Amniotic epithelial cell (primary cell): Measurements from ENCODE around the gene UHMK1.
"Not testable (repeated sequence)": the region's sequence is repeated elsewhere in the genome, so short reads cannot be mapped to it uniquely, and the experiment has no call there.

Source experiments
- DNase-seq: peaks from one replicate; pipeline ENCODE4 v3.0.0-alpha.2; 2010; ENCODE audit warnings: low read depth

The UHMK1 gene

GRCh38 chr1:162497723-162498495, at the start of gene UHMK1:
Gene UHMK1, plus strand, starts transcription at chr1:162497818. Its CDS starts 183 bp downstream, at chr1:162498001.
- DNase-seq: peak; percentile 87

- not testable (repeated sequence) for DNase-seq
Measured at GRCh38 chr1:162454361-162454760, 43.3 kb upstream of the UHMK1 start.

- no peak for DNase-seq
Measured at GRCh38 chr1:162456323-162456722, 41.3 kb upstream of the UHMK1 start.

- DNase-seq: no peak
Measured at GRCh38 chr1:162458236-162458635, 39.4 kb upstream of the UHMK1 start.

GRCh38 chr1:162462425-162462824, 35.2 kb upstream of the UHMK1 start:
- not testable (repeated sequence) for DNase-seq

GRCh38 chr1:162463021-162463420, 34.6 kb upstream of the UHMK1 start:
- no peak for DNase-seq

GRCh38 chr1:162466797-162467196, 30.8 kb upstream of the UHMK1 start:
- DNase-seq: no peak

GRCh38 chr1:162470216-162470615, 27.4 kb upstream of the UHMK1 start:
- peak; percentile 74 for DNase-seq

- no peak for DNase-seq
Measured at GRCh38 chr1:162471290-162471853, 26.2 kb upstream of the UHMK1 start.

- DNase-seq: no peak
Measured at GRCh38 chr1:162475089-162475488, 22.5 kb upstream of the UHMK1 start.

GRCh38 chr1:162475539-162476185, 22.0 kb upstream of the UHMK1 start:
- DNase-seq: no peak

- peak; percentile 10 for DNase-seq
Measured at GRCh38 chr1:162476620-162477019, 21.0 kb upstream of the UHMK1 start.

GRCh38 chr1:162485236-162485635, 12.4 kb upstream of the UHMK1 start:
- DNase-seq: peak; percentile 53

GRCh38 chr1:162487241-162487640, 10.4 kb upstream of the UHMK1 start:
- DNase-seq: no peak

- no peak for DNase-seq
Measured at GRCh38 chr1:162488219-162488618, 9.4 kb upstream of the UHMK1 start.

- DNase-seq: not testable (repeated sequence)
Measured at GRCh38 chr1:162495531-162496233, 1.9 kb upstream of the UHMK1 start.

- DNase-seq: no peak
Measured at GRCh38 chr1:162497104-162497722, 405 bp upstream of the UHMK1 start.

- DNase-seq: peak; percentile 7
Measured at GRCh38 chr1:162498496-162498810, 835 bp downstream of the UHMK1 start.

GRCh38 chr1:162500805-162501204, 3.2 kb downstream of the UHMK1 start:
- DNase-seq: peak; percentile 62

- no peak for DNase-seq
Measured at GRCh38 chr1:162502077-162502476, 4.5 kb downstream of the UHMK1 start.

- peak; percentile 52 for DNase-seq
Measured at GRCh38 chr1:162502928-162503327, 5.3 kb downstream of the UHMK1 start.

GRCh38 chr1:162527314-162527713, 29.7 kb downstream of the UHMK1 start:
- DNase-seq: no peak
